HG03575 (cell line): ENCODE data around the gene TP53TG3C.
"Not testable (repeated sequence)": the region's sequence is repeated elsewhere in the genome, so short reads cannot be mapped to it uniquely, and the experiment has no call there.

Source experiments
- ATAC-seq: cut with Tn5 transposase; IDR thresholded peaks from one replicate; pipeline ENCODE4 v1.9.1; 2021; ENCODE audit not compliant: unreplicated experiment, insufficient number of reproducible peaks, low FRiP score; ENCODE audit errors: extremely low read depth

TP53TG3C gene, protein sequence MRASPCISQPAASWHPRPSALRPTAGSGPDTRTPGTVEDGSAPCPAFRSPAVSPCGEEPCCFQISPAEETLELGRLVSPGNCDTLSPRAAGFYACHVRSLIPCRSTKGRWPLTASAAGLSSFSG

DNA sequence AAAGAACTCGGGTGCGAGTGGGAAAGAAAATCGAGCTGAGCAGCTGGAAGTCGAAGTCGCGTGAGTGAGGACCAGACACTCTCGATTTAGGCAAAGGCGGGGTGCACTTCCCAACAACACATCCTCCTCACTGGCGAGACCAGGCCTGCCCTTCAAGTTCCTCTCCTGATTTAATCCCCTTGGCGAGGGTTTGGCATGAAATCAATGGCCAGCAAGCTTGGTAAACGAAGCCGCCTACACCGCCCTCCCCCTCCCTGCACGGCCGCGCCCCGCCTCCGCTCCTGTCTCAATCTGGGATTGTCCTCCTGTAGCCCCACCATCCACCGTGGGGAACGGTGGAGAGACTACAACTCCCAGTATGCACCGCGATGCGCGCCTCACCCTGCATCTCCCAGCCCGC, at the start of gene TP53TG3C:
TP53TG3C (plus strand) TSS at position 301 of the 400 bp plus-strand sequence; CDS start at position 369, 68 bp downstream.
- not testable (repeated sequence) for ATAC-seq
